ENCODE results near the gene OR10K1.

- TF ChIP-seq CTCF (IDR thresholded peaks at IDR 0.05): no peak
- no peak for TF ChIP-seq POLR2AphosphoS5 (IDR thresholded peaks at IDR 0.05)
Observed at GRCh38 chr1:158417586-158417985, 44.0 kb upstream of the OR10K1 start.

Data from esophagus muscularis mucosa (tissue), 3 donors.